RCC 7860 (cell line): ENCODE measurements around the gene STK39.

Experiments
- DNase-seq: peaks from one replicate; pipeline ENCODE4 v3.0.0-alpha.2; 2015; ENCODE audit warnings: low spot score
- FAIRE-seq: peaks from 2 replicates; lab custom pipeline; 2012; peaks lifted over from hg19 to GRCh38; lab: Jason Lieb, UNC

The STK39 gene

DNA sequence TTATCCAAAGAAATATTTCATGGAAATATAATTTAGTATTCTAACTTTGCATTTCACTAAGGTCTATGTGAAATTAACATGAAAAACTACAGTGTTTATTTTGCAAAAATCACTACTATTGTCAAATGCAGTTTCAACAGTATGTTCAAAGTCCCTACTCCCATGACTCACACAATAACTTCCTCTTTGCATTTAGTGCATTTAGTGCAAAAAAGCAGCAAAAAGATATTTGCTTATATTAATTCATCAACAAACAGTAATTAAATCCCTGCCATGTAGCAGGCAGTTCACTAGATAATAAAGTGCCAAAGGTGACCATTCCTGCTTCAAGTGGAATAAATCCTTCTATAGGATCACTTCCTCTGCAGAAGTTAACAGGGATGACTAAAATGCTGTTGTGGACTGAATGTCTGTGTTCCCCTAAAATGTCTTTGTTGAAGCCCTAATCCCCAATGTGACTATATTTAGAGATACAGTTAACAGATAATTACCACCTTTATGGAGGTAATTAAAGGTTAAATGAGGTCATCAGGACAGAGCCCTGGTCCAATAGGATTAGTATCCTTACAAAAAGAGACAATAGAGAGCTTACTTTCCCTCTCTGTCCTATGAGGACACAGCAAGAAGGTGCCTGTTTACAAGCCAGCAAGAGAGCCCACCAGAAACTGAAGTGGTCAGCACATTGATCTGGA, 61.7 kb downstream of the STK39 start:
- no peak for FAIRE-seq
- no peak for DNase-seq

DNA sequence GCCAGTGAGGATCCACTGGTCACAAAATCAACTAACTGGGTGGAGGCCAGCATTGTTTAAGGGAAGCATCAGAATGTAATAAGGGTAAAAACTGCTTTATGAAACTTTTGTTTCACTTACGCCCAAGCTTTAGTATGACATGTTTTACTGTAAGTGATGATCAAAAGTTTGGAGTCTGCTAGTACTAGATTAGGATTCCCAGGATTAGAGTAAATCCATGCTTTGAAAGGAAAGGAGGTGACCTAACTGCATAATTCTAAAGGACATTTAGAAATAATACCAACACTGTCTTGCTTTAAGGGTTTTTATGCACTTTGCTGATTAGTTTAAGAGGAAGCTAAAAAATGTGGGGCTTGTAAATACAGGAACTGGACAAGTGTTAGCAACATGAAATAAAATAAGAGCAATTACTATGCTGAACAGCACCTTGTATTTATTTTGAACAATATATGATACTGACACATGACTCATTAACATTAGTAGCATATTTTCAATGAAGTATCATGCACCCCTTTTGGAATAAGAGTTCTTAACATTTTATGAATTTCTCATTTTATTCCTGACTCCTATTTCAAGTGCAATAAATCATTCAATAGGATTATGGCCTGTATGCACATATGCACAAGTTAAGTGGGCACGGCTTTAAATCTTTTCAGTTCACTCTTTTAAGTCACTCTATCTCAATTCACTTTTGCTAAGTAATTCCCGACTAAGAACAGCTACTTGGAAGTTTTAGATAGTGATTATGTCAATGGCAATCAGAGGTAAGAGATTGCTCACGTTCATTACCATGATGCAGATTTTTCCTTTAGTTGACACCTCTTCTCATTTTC, 62.5 kb downstream of the STK39 start:
- FAIRE-seq: no peak
- DNase-seq: no peak

DNA sequence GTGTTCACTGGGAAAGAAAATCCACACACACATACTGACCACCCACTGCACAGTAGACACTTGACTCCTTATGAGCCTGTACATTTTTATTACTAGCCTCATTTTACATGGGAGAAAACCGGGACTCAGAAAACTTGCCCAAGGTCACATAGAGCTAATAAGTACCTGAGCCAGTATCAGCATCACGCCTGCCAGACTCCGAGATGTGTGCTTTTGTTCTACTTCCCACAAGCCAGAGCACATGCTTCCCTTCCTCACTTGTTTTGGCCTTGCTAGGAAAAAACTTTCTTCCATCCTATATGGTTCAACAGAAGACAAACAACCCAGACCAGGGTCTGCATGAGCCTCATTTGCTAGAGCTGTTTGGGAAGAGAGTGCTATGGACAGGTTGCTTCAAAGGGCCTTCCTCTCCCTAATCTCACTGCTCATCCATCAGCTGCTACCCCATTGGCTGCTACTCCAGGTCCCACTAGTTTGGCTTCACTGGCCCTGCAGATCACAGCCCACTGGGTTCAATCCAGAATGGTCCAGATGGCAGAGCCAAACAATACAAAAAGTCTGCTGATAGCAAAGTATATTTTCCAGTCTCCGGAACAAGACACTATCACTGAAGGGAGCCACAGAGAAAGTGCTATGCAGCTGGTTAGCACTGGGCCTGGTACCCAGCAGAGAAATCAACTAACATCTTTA, 63.9 kb downstream of the STK39 start:
- no peak for DNase-seq
- FAIRE-seq: no peak

DNA sequence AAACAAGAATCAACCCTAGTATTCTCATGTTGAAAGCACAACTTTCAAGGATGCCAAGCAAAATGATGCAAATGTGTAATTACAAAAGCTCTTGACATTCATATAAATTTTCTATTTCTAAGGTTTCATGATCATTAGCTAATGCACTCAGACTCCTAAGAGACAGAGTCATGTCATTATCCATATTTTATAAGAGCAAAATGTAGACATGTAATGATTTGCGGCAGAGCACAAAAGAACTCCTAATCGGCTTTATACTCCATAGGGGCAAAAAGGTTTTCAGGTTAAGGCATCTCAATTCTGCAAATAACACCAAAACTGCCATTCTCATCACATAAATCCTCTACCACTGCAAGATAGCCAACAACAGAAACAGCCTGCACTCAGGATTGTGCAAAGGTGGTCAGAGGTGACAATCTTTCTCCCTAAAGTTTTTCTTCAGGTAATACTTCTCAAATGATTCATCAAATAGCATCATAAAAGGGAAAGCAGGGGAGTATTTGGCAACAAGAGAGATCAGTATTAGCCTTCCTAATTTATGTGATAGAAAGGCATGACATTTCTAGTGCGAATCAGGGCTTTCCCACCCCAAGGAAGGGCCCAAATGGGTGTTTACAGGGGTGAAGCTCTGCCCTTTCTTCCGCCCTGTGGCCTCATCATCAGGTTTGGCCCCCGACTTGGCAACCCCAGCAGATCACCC, 64.7 kb downstream of the STK39 start:
- FAIRE-seq (no peak), DNase-seq (no peak)

DNA sequence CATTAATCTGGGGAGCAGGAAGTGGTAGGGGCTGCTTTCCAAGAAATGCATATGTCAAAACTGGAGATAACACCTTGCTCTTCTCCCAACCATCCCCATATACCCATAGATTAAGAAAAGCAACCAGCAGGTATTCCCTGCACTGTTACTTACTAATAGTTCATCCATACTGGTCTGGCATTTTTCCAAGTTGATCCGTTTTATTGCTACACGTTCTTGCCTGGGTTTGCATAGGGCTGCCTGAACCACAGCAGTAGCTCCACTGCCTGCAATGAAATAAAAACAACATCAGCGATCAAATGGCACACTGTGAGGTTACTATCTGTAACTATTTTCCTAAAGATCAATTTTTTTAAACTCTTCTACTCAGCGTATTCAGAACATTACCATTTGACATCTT, 65.6 kb downstream of the STK39 start:
- no peak for DNase-seq
- no peak for FAIRE-seq

DNA sequence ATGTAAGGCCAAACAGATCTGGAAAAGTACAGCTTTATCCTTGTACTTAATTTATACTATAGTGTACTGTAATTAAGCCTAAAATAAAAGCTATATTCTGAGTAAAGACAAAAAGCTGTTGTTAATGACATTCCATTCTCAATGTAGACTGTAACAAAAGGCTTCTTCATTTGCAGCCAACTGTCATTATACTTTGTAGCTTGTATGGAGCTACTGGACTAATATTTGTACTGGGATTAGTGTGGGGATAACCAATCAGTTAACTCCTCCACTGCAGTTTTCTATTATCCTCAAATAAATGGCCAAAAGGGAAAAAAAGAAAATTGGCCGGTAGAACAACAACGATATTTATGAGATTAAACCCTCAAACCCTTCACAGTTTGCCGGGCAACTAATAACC, 66.5 kb downstream of the STK39 start:
- no peak for DNase-seq
- no peak for FAIRE-seq

DNA sequence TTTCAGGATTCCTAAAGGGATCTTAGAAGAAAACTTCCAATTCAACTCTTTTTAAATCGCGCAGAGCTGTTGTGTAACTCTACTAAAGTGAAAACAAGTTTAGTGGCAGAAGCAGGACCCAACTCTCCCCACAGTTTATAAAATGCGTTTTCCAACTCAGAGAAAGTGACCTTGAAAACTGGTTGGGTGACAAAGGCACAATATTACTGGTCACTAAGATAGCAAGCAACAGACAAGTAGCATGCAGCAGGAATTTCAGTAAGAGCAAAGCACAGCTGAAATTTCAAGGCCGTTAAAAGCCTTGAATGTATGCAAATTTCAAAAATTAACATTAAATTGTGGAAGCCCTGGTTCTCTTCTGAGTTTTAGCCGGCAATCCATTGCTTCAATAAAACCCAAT, 66.9 kb downstream of the STK39 start:
- no peak for DNase-seq
- FAIRE-seq: no peak

DNA sequence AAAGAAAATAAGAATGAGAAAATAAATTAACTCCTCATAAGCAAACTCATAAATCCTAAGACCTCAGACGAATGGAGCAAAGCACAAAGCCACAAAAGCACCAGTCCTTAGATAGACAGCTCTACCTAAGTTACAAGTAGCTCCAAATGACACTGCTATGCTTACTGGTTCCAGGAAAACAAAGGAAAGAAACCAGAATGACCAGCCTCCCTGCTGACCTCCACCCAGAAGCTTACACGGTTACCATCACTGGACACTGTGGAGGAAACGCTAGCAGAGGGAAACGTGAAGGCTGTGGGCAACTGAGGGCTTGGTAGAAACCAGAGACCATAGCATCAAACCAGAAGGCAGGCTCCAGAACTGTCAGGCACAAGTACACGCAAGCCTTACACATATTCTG, 67.8 kb downstream of the STK39 start:
- FAIRE-seq: no peak
- no peak for DNase-seq

DNA sequence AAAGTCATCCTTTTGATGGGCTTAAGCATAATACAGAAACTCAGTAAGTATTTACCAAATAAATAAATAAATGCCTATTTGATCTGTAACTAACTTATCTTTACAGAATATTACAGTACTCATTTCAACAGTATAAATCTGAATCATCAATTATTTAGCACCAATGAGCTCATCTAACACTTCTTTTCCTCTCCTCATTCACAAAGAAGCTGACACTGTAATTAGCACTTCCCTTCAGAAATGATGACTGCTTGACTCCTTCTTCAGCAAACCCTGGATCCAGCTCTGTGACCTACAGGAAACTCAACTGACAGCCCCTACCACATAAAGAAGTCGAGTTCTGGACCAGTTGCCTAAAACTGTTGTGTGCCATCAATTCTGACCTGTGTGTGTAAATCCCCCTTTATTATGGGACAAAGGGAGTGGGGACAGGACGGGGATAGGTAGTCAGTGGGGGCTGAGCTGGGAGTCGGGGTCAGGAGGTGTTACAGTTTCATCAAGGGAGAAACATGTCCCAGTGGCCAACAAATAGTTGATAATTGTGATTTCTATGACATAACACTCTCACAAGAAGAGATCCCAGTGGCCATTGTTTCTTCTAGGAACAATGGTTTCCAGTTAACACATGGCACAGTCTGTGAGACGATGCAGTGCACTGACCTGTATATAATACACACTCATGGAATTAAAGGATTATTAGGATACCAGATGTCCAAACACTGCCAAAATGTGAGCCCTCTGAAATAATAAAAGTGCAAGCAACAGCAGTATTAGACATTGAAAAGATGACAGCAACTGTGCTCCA, 68.7 kb downstream of the STK39 start:
- FAIRE-seq (no peak), DNase-seq (no peak)

DNA sequence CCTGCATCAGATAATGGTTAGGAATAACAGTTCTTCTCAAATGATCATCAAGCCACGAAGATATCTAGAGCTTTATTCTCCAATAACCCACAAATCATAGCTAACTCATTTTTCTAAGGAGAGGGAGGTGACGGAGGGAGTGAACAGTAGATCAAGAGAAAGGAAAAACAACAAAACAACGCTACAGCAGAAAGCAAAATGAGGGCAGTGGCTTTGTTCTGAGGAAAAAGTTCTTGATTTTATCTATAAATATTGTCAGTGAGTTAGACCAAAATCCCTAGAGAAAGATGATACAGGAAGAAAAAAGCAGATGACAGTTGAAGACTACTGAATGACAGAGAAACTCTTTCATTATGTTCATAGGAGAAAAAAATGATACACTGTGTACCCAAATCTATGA, 71.0 kb downstream of the STK39 start:
- FAIRE-seq: no peak

DNA sequence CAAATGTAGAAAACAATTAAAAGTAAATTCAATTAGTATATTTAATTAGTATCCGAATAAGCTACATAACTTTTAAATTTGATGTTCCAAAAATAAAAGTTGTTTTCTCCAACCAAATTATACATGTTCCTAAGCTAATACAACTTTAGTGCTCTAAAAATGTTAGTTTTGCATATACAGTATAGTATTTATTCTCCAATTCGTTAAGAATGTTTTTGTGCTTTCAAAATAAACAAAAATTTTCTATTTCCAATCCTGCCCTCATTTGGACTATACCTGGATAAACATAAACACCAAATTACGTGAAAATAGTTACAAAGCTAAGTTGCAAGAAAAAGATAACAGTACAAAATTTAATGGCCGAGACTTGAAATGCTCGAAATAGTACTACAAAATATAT, 71.9 kb downstream of the STK39 start:
- FAIRE-seq (no peak), DNase-seq (no peak)

More for the DNA sequence above, 71.0 kb downstream of the STK39 start:
- DNase-seq: no peak

DNA sequence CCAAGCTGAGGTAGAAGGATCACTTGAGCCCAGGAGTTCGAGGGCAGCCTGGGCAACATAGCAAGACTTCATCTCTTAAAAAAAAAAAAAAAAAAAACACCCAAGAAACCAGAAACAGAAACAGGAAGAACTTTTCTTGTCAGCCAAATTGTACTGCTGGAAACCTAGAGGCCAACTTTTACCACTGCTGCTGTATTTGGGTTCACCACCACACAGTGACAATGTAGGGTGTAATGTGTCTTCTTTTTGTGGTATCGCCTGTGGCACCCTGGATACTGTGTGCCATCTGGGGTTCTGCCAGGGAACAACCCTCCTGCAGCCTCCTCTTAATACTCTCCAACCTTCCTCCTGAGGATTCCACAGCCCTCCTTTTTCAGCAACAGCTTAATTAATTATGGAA, 72.6 kb downstream of the STK39 start:
- DNase-seq (no peak), FAIRE-seq (no peak)

DNA sequence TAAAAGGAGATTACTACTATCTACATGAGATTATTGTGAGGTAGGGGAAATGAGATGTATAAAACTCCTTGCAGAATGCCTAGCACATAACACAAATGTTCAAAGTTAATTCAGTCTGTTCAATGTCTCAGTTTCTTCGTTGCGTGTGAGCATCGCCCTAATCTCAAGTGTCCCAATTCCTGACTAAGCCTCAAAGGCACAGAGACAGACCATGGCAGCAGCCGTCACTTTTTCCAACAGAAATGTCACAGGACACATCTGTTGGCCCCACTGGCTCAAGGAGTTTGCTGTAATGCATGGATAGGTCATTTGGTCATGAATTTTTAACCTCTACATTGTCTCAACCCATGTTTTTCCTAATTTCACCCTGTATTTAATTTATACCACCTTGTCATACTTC, 75.3 kb downstream of the STK39 start:
- DNase-seq (no peak), FAIRE-seq (no peak)

DNA sequence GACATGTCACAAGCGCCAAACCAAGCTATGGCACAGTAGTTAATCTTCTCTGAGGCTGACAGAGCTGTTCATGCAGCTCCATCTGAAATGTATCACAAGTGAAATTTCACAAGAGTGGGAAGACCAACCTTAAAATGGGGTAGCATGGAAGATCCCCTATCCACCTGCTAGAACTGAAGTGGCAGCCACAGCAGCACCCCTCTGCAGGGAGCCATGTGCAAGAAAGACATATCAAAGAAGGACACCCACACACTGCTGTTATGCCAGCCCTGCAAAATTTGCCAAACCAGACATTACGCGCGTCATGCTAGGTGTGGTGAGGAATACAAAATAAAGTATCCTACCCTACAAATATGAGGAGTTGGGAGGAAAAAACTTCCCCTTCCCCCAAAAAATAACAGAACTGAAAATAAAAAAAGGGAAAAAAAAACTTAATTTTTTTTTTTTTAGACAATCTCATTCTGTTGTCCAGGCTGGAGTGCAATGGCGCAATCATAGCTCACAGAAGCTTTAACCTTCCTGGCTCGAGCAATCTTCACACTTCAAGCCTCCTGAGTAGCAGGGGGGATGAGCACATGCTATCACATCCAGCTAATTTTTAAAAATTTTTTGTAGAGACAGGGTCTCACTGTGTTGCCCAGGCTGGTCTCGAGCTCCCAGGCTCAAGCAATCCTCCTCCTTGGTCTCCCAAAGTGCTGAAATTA, 76.2 kb downstream of the STK39 start:
- FAIRE-seq (no peak), DNase-seq (no peak)

DNA sequence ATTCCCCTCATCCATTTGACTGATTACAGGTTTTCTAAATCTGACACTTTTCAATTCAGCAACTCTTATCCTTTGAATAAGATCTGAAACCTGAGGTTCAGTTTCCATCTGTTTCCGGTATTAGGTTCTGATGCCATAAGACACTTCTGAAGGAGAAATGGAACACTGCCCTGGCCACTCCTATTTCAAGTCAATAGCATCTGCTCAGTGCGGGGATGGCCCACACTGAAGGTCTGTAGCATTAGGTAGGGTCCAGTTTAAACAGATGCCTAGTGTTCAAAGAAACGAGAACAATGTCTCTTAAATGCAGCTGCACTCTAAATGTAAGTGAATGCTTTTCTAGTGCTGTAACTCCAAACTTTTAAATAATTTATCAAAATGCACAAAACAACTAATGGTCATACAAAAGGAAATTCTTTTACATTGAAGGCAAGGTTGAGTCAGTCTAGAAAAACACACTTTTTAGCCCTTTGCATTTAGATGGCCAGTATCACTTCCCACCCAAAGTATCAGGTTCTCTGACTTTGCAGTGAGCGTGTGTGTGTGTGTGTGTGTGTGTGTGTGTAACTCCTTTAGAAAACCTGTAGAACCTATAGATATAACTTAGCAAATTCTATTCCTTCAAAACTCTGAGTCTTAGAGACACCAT, 78.2 kb downstream of the STK39 start:
- no peak for FAIRE-seq
- no peak for DNase-seq

DNA sequence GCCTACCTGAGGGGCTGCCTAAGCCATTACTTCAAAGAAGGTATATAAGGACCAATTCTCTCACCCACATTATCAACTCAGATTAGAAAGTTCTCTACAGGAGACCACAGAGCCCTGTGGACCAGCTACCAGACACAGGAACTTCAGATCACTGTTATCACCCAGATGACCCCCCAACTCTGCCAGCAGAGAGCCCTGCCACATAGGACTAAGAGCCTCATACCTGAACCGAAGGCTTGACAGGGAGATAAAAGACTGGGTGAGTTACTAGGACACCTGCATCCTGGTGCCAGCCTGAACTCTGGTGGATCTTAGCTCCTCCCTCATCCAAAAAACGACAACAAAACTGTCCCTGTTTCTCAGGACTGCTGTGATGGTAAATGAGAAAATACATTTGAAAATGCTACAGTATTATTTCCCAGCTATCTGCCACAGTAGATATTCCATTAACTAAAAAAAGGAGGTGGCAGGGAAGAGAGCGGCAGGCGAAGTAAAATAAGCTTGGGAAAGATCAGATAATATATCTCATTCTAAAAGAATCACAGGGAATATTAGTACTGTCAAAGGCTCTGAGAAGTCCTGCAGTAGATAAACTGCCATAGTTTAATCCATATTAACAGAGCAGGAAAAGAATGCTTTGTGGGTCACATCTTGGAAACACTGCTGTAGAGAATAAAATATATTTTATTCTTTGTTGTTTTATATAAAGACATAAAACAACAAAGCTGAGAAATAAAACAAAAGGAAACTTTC, 79.7 kb downstream of the STK39 start:
- FAIRE-seq (no peak), DNase-seq (no peak)

DNA sequence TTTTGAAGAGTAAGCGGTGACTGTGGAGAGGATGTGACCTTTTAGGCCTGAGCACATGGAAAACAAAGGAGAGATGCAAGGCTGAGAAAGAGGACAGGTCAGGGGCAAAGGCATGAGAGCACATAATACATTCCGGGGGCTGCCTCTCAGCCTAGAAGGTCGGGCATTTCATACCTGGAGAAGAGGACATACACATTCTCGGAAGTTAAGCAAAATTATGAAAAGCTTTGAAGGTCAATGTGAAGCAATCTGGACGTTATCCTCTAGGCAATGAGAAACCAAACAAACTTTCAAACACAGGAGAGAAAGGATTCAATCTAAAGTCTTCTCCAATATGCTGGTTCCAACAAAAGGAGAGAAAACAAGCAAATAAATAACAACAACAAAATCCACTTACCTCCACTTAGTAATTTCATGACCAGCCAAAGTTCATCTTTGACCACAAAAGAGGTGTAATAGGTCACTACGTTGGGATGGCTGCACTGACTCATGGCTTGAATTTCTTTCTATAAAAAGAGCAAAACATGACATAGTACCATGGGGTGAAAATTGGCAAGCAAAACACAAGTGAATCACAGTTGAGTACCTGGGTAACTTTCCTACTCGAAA, 80.4 kb downstream of the STK39 start:
- DNase-seq (peak; percentile 43), FAIRE-seq (peak; percentile 83)
